ENCODE data around the gene BHLHE23. TPM values are rescaled to one million over a fixed set of nuclear protein-coding genes. Genes with fewer than 3 reads are reported as not detected.
A peak's percentile ranks its signal among the peaks of the same experiment; 100 is the strongest.

The BHLHE23 gene
- total and polyA plus RNA-seq, 4 donors: not detected

GRCh38 chr20:62971950-62972844 lies 34.6 kb downstream of the BHLHE23 start:
- DNase-seq (peak; percentile 79 to 88 (median 86)), ATAC-seq (ENCODE audit: insufficient read depth, low FRiP score) (peak; percentile 81)
- no peak overlapping the region for H3K27ac ChIP-seq (ENCODE audit: low read depth in 1 of 2, low read length in 1 of 2)
- no peaks in the 10 kb centered on the region for H3K9me3 ChIP-seq (ENCODE audit: control insufficient read depth in 4 of 4, insufficient read depth in 3 of 4, low read length in 3 of 4)
- peaks cover 0 to 3% (median 0%) of the 10 kb centered on the region in 5 donors for H3K4me1 ChIP-seq (ENCODE audit: control insufficient read depth in 5 of 5, insufficient read depth in 5 of 5, low read length in 5 of 5)
- no peak overlapping the region for H3K9ac ChIP-seq (ENCODE audit: insufficient read depth in 1 of 2, low read length in 2 of 2)
- WGBS, 2 donors: 4% methylated on average over 32 to 38 of the region's 38 CpGs
- H3K4me3 ChIP-seq: no peak overlapping the region
- peaks cover 0 to 45% (median 35%) of the 10 kb centered on the region in 3 donors for H3K27me3 ChIP-seq (ENCODE audit: control insufficient read depth in 3 of 3, insufficient read depth in 3 of 3, low read length in 2 of 3)
- TF ChIP-seq, protein P1, sequence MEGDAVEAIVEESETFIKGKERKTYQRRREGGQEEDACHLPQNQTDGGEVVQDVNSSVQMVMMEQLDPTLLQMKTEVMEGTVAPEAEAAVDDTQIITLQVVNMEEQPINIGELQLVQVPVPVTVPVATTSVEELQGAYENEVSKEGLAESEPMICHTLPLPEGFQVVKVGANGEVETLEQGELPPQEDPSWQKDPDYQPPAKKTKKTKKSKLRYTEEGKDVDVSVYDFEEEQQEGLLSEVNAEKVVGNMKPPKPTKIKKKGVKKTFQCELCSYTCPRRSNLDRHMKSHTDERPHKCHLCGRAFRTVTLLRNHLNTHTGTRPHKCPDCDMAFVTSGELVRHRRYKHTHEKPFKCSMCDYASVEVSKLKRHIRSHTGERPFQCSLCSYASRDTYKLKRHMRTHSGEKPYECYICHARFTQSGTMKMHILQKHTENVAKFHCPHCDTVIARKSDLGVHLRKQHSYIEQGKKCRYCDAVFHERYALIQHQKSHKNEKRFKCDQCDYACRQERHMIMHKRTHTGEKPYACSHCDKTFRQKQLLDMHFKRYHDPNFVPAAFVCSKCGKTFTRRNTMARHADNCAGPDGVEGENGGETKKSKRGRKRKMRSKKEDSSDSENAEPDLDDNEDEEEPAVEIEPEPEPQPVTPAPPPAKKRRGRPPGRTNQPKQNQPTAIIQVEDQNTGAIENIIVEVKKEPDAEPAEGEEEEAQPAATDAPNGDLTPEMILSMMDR (IDR thresholded peaks at IDR 0.05; ENCODE audit: control extremely low read depth, extremely low read depth): peak; percentile 78
- H3K36me3 ChIP-seq (ENCODE audit: control insufficient read depth in 4 of 4, insufficient read depth in 4 of 4, low read length in 4 of 4): no peaks in the 10 kb centered on the region

DNA sequence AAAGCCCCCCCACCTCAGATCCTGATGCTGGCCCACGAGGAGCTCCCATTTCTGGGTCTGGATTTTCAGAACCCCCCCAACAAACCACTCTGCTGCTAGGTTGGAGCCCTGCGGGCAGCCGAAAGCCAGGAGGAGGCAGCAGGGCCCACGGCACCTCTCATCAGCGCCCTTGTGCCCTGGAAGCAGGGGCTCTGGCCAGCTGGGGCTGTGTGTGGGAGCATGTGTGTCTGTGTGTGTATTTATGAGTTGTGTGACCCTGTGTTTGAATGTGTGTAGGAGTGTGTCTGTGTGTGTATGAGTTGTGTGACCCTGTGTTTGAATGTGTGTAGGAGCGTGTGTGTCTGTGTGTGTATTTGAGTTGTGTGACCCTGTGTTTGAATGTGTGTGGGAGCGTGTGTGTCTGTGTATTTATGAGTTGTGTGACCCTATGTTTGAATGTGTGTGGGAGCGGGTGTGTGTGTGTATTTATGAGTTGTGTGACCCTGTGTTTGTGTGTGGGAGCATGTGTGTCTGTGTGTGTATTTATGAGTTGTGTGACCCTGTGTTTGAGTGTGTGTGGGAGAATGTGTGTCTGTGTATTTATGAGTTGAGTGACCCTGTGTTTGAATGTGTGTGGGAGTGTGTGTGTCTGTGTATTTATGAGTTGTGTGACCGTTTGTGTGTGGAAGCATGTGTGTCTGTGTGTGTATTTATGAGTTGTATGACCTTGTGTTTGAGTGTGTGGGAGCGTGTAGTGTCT lies 35.4 kb downstream of the BHLHE23 start:
- no peak for ATAC-seq (ENCODE audit: insufficient read depth, low FRiP score)
- H3K27me3 ChIP-seq (ENCODE audit: control insufficient read depth in 3 of 3, insufficient read depth in 3 of 3, low read length in 2 of 3): peaks cover 0 to 38% (median 31%) of the 10 kb centered on the region in 3 donors
- peaks cover 0 to 3% (median 0%) of the 10 kb centered on the region in 5 donors for H3K4me1 ChIP-seq (ENCODE audit: control insufficient read depth in 5 of 5, insufficient read depth in 5 of 5, low read length in 5 of 5)
- DNase-seq: no peak
- H3K4me3 ChIP-seq: no peak overlapping the region
- H3K9ac ChIP-seq (ENCODE audit: insufficient read depth in 1 of 2, low read length in 2 of 2): no peak overlapping the region
- TF ChIP-seq, protein P1 (IDR thresholded peaks at IDR 0.05; ENCODE audit: control extremely low read depth, extremely low read depth): no peak
- 72 to 87% methylated on average over 10 of the region's 10 CpGs for WGBS, 2 donors
- H3K9me3 ChIP-seq (ENCODE audit: control insufficient read depth in 4 of 4, insufficient read depth in 3 of 4, low read length in 3 of 4): no peaks in the 10 kb centered on the region
- no peaks in the 10 kb centered on the region for H3K36me3 ChIP-seq (ENCODE audit: control insufficient read depth in 4 of 4, insufficient read depth in 4 of 4, low read length in 4 of 4)
- no peak overlapping the region for H3K27ac ChIP-seq (ENCODE audit: low read depth in 1 of 2, low read length in 1 of 2)

DNA sequence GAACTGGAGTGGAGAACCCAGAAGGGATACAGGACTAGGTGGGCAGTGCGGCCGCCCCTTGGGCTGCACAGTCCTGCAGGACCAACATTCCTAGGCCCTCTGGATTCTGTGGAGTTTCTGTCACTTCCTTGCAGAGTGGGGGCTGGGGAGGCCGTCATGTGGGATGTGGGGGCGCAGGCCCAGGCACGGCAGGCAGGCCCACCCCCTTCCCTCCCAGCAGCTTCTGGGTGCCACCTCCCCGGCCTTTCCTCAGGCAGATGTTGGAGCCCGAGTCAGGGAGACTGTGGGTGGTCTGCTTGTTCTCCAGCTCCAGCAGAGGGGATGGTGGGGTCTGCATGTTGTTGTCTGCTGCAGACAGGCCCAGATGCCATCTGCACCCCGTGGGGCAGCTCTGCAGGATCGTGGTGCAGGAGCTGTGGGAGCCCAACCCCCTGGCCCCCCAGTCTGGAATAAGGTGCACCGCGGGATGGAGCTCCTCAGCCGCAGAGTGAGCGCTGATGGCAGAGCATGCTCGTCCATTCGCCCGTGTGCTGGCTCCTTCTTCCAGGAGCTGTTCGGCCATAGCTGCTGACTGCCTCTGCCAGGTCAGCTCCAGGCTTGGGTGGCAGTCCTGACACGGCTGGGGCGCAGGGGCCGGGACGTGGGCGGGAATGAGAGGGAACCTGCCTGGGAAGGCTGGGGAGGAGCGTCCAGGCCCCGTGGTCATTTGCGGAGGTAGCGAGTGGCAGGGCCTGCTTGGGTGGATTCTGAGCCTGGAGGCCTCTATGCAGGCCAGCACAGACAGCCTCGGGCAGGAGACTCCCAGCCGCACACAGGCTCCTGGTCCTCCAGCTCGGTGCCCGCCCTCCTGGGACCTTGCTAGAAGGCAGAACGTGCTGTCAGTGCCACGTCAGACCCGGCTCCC lies 36.2 kb downstream of the BHLHE23 start:
- Histone ChIP-seq H3K9ac (ENCODE audit: insufficient read depth in 1 of 2, low read length in 2 of 2) (no peak overlapping the region), H3K4me3 (no peak overlapping the region), H3K27me3 (ENCODE audit: control insufficient read depth in 3 of 3, insufficient read depth in 3 of 3, low read length in 2 of 3) (peaks cover 0 to 30% (median 27%) of the 10 kb centered on the region in 3 donors), H3K4me1 (ENCODE audit: control insufficient read depth in 5 of 5, insufficient read depth in 5 of 5, low read length in 5 of 5) (peaks cover 0 to 3% (median 0%) of the 10 kb centered on the region in 5 donors), H3K27ac (ENCODE audit: low read depth in 1 of 2, low read length in 1 of 2) (no peak overlapping the region), H3K36me3 (ENCODE audit: control insufficient read depth in 4 of 4, insufficient read depth in 4 of 4, low read length in 4 of 4) (no peaks in the 10 kb centered on the region), H3K9me3 (ENCODE audit: control insufficient read depth in 4 of 4, insufficient read depth in 3 of 4, low read length in 3 of 4) (no peaks in the 10 kb centered on the region)
- TF ChIP-seq, protein P1 (IDR thresholded peaks at IDR 0.05; ENCODE audit: control extremely low read depth, extremely low read depth): no peak
- ATAC-seq (ENCODE audit: insufficient read depth, low FRiP score): no peak
- DNase-seq: no peak
- 41 to 52% methylated on average over 33 of the region's 33 CpGs for WGBS, 2 donors
